Activated CD4-positive, alpha-beta T cell treated with anti-CD3 and anti-CD28 coated beads, Interleukin-2, Interleukin-6, amounts not matched to agents 100 ng/mL and 50 ng/mL, durations not matched to agents 16 hours and 8 hours (primary cell): Measurements from ENCODE around the gene TMEM134.
"Not testable (repeated sequence)": the region's sequence is repeated elsewhere in the genome, so short reads cannot be mapped to it uniquely, and the experiment has no call there.

Source experiments
- DNase-seq: peaks from one replicate; pipeline ENCODE4 v3.0.0-alpha.2; 2020

Gene TMEM134, protein sequence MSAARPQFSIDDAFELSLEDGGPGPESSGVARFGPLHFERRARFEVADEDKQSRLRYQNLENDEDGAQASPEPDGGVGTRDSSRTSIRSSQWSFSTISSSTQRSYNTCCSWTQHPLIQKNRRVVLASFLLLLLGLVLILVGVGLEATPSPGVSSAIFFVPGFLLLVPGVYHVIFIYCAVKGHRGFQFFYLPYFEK

DNA sequence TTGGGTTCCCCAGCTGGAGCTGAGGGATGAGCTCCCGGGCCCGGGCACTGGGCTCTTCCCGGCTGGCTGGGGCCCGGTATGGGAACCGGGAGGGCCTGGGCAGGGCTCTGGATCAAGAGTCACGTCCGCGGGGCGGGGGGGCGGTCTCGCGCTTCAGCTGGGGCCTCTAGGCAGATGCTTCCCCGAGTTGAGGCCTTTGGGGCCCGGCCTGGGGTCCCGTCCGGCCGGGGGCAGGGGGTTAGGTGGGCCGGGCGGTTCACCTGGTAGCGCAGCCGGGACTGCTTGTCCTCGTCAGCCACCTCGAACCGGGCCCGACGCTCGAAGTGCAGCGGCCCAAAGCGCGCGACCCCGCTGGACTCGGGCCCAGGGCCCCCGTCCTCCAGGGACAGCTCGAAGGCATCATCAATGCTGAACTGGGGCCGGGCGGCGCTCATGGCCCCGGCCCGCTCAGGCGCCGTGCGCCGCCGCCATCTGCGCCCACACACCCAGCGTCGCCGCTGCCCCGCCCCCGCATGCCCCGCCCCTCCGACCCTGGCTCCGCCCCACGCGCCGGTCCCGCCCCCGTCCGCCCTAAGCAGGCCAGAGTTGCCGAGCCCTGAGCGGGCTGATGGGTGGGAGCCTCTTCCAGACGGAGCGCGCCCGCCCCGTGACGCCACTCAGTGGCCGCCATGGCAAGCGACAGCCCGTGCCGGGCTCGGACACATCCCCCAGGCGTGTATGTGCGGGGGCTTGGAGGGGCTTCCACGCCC lies at the start of gene TMEM134:
Gene TMEM134, minus strand, starts transcription at position 493 of the 749 bp plus-strand sequence. Its CDS starts 59 bp downstream, at position 434.
- DNase-seq: peak; percentile 96

DNA sequence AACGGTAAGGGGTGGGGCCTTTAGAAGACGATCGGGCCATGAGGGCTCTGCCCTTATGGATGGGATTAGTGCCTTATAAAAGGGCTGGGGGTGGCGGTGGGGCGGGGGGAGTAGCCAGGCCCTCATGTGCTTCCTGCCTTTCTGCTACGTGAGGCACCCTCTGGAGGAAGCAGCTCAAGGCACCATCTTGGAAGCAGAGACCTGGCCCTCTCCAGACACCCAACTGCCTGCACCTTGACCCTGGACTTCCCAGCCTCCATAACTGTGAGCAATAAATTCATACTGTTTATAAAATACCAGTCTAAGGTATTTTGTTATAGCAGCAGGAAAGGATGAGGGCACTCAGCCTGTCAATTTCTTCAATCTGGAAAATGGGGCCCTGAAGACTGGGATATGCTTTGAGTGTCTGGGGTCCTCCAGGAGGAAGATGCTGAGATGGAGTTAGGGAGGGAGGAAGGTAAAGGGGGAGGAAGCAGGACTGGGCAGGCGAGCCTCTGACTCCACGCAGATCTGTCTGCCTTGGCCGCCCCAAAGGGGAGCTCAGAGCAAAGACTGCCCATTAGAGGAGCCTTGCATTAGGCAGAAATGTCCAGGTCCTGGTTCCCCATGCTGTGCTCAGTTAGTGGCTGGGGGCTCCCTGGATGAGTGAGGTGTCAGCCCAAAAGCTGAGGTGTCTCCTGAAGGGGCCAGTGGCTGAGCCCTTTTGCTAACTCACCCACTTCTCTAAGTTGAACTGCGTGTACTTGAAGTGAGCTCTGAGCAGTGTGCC lies 48.9 kb upstream of the TMEM134 start:
- DNase-seq: no peak

DNA sequence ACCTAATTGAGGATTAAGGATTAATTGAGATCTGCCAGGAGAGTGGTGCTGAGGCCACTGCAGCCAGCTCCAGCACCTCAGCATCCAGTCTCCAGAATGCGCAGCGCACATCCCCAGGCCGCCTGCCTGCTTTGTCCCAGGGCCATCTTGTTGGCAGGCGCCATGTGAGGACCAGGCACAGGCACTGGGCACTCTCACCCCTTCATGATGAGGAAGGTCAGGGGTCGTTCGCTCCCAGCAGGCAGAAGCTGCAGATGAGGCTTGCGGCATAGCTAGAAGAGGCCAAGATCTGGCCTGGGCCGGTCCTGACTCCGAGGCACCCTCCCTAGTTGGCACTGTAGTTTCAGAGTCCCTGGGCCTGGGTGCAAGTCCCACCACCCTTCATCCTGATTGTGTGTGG lies 47.8 kb upstream of the TMEM134 start:
- DNase-seq: no peak

DNA sequence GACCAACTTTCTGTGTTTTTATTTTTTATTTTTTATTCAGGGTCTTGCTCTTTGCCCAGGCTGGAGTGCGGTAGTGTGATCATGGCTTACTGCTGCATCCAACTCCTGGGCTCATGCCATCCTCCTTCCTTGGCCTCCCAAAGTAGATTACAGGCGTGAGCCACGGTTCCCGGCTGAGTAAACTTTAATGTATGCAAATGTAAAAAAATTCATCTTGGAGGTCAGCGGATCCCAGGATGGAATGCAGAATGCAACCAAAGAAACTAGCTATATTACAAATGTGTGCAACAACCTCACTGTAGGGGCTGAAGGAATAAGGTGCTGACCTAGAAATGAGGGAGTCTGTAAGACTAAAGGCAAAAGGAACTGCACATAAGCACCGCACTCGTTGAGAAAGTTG lies 45.1 kb upstream of the TMEM134 start:
- no peak for DNase-seq

DNA sequence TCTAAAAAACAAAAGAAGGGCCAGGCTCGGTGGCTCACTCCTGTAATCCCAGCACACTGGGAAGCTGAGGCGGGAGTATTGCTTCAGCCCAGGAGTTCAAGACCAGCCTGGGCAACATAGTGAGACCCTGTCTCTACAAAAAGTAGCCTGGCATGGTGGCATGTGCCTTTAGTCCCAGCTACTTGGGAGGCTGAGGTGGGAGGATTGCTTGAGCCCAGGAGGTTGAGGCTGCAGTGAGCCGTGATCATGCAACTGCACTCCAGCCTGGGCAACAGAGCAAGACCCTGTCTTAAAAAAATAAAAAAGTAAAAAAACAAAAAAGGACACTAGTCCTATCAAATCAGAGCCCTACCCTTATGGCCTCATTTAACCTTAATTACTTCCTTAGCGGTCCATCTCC lies 42.5 kb upstream of the TMEM134 start:
- DNase-seq: not testable (repeated sequence)

DNA sequence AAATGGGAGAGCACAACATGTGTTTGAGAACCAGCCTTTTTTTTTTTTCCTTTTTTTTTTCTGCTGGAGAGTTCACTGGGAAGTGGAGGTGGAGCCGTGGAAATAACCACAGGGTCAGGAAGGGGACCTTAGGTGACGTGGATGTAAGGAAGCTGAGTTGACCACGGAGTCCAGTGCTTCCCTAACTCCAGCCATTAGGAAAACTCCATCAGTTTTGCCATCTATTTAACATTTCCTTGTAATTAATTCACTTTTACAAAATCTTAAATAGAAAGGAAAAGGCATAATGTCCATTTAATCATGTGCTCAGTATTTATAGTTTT lies 40.9 kb upstream of the TMEM134 start:
- DNase-seq: no peak

DNA sequence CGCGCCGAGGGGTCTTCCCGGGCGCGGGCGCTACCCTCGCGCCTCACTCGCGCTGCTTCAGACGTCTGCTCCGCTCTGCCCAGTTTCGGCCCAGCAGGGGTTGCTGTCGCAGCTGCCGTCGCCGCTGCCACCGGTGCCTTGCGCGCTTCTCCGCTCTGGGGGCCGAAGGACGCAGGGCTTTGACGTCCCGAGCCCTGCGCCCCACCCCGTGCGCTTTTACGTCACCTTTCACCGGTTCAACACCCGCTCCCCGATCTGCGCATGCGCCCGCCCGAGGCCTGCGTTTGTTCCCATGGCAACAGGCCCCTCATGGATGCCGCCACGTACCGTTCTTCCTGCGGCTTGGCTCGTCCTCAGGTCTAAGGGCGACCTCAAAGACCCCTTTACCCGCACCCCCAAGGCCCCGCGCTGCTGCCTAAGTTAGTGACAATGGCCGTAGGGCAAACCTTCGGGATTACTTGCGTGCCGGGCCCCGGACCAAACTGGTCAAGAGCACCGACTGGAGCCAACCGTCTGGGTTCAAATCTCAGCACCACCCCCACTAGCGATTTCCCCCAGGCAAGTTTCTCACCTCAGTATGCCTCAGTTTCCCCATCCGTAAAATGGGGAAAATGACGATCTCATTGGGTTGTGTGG lies 39.6 kb upstream of the TMEM134 start:
- peak; percentile 99 for DNase-seq

DNA sequence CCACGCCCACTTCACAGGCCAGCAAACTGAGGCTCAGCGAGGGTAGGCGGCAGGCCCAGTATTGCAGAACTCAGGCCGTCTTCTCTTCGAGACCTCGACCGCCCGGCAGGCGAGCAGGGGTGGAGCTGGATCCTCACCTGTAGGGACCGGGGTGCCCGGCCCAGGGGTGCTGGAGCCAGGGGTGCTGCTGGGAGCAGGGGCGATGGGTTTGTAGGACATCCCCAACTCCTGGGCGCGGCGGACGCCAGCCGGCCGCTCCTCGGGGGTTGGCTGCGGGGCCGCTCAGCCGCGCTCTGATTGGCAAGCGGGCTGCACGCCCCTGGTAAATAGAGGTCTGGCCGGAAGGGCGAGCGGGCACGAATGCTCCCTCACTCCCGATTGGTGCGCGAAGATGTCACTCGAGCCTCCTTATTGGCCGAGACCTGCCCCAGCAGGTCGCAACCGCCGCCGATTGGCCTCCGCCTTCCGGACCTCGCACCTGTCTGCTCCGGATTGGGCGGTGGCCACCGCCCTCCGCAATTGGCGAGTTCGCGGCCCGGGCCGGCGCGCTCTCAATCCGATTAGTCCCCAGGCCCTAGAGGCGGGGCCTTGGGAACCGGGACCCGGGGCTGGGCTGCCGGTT lies 38.9 kb upstream of the TMEM134 start, which contains the start of gene CDK2AP2:
Gene CDK2AP2, minus strand, starts transcription at position 299 of the 622 bp plus-strand sequence. Its CDS starts 80 bp downstream, at position 219.
- peak; percentile 100 for DNase-seq

DNA sequence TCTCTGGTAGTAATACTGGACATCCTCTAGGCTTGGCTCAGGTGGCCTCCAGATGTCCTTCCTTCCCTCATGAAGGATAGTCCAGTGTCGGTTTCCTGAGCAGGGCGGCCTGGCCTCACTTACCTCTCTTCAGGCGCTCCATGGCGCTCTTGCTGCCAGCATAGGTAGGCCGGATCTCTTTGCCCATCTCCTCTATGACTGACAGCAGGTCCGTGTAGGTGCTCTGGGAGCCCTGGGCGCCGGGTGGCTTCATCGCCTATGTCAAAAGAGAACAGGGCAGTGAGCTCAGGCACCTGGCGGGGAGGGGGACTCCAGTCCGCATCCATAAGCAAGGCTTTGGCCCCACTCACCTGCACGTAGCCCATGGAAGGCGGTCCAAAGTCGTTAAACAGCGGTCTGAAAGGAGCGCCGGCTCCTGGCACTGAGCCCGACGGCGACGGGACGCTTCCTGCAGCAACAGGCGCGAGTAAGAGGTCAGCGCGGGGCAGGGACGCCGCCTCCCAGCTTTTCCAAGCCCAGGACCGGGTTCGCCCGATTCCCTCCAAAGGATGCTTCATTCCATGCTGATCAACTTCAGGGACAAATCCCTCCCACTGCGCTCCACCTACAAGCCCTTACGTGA lies 38.3 kb upstream of the TMEM134 start:
- DNase-seq: no peak

DNA sequence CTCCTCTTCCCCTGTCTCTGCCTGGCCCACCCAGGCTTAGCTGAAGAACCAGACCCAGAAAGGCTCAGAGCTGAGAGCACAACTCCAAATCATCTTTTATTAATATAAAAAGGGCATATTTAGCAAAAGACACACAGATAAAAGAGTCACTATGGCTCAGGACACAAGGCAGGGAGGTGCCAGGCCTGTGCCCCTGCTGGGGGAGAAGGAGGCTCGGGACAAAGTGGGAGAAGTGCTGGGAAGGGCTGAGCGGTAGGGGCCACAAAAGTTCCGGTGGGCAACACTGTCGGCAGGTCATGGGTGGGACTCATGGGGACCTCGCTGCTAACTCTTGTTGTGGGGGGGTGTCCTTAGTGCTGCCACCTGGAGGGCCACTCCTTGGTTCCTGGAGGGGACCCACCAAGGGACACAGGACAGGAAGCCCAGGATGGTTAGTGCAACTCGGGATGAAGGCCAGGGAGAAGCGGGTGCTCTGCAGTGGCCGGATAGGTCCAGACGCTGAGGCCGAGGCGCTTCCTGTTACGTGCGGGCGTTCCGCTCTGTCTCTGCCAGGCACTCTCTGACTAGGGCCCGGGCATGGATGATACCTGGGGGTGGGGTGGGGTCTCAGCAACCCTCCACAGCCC lies 37.5 kb upstream of the TMEM134 start:
- no peak for DNase-seq

DNA sequence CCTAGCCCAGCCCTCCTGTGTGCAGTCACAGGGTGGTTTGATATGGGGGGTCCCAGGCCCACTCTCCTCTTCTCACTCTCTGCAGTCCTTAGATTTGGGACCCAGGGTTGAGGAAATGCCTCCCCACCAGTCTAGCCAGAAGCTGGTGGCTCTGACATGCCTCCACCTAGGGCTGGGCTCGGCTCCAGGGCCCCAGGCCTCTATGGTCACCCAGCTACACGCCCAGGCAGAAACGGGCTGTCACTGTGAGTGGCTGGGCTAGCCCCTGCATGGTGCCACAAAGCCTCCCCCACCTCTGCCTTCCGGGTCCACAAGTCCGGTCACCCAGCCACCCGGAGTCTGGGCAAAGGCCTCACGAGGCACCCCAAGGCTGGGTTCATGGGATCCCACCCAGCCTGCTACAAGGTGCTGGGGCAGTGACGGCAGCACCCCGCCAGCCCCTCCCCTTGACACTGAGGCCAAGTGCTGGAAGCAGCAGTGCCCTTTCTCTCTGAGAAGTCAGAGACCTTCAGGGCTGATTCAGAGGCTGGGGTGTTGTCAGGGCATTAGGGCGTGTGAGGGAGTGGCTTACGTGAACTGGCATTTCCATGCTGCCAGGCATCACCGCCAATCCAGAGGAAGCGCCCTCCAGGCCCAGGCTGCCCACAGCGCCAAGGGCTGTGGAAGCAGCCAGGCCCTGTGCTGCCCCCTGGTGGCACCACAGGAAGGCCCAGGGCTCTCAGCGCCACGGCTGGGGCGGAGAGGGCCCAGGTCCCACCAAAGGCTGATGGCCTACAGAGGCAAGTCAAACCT lies 36.8 kb upstream of the TMEM134 start:
- peak; percentile 95 for DNase-seq

DNA sequence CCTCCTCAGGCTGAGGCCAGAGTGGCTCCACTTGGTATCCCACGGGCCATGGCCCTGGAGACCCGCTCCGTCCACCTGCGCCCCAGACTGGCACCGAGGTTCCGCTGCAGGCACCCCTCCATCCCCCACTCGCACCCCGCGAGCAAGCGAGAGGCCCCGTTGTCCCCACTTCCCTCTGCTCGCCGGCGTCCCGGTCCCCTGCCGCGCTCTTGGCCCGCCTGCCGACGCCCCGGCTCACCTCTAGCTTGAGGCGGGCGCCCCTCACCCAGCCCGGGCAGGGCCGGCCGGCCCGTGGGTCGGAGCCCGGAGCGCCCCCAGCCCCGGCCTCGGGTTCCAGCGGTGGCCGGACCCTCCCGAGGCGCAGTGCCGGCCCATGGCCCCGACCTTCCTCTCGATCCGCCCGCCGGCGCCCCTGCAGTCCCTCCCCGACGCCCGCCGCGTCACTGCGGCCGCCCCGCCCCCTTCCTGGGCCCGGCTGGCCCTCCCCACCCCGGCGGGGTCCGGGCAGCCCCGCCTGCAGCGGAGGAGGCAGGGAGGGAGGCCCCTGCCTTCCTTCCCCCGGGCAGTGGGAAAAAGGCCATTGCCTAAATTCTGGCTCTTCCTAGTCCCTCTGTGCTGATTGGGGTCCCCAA lies 36.0 kb upstream of the TMEM134 start, which contains the start of gene PITPNM1:
Gene PITPNM1, minus strand, starts transcription at position 414 of the 632 bp plus-strand sequence. CDS start 1,183 bp downstream, outside the sequence.
- peak; percentile 88 for DNase-seq

DNA sequence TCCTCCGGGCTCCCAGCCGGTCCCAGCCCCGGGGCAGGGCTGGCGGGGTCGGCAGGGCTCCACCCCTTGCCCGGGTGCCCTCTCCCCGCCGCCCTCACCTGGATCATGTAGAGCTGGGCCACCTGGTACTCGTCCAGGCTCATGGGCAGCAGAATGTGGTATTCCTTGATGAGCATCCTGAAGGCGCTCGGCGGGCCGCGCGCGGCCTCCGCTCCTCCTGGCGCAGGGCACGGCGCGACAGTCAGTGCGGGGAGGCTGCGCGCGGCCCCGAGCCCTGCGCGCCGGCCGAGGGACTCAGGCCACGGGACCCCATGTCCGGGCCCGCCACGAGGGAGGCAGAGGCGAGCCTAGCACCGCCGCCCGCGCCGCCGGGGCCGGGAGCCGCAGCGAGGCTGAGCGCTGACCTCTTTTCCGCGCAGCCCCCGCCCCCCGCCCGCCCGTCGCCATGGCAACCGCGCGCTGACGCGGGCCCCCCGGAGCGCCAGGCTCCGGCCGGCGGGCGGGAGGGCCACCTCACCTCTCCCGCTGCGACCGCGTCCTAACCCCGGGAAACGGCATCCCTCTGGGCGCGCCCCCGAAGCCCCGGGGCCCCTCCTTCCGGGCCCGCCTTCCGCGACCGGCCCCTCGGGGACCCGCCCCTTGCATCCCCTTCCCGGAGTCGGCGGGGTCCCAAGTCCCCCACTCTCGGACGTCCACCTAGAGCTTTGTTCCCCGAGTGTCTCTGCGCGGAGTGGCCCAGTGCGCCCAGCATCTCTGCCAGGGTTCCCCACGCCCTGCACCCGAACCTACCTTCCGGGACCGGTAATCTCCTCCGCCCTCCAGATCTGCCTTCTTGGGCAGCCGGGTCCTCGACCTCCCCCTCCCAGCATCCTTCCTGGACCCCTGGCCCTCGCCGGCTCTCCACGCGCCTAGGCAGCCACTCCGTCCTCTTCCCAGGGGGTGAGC lies 35.2 kb upstream of the TMEM134 start:
- peak; percentile 35 for DNase-seq

DNA sequence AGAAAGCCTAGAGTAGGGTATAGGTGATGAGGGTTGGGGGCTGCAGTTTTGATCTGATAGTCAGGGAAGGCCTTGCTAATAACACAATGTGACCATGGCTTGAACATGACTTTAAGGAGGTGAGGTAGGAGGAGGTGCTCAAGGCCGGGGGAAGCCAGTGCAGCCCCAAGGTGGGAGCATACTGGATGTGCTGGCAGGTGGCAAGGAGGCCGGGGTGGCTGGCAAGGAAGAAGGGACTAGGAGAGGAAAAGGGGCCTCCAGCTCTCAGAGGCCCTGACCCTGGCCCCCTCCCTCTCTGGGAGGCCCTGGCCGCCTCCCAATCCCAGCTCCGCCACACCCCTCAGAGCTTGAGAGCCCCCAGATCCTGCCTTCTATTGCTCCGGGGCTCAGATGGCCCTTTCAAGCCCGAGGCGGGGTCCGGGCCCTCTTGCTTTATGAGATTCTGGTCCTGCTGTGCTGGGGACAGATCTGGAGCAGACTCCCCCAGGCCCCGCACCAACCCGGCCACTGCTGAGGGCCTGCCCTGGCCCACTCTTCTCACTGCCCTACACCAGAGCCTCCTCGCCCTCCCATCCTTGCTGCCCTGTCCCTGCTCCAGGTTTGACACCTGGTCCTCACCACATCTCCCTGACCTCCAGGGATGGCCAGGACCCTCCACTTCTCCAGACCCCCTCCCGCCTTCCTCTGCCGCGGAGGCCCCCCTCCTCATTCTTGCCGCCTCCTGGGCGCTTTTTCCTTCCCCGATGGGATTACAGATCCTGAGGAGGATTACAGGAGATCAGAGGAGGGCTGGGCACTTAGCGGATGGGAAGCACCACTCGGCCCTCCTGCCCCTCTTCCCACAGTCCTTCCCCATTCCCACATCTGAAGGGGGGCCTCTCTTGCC lies 34.3 kb upstream of the TMEM134 start:
- no peak for DNase-seq

DNA sequence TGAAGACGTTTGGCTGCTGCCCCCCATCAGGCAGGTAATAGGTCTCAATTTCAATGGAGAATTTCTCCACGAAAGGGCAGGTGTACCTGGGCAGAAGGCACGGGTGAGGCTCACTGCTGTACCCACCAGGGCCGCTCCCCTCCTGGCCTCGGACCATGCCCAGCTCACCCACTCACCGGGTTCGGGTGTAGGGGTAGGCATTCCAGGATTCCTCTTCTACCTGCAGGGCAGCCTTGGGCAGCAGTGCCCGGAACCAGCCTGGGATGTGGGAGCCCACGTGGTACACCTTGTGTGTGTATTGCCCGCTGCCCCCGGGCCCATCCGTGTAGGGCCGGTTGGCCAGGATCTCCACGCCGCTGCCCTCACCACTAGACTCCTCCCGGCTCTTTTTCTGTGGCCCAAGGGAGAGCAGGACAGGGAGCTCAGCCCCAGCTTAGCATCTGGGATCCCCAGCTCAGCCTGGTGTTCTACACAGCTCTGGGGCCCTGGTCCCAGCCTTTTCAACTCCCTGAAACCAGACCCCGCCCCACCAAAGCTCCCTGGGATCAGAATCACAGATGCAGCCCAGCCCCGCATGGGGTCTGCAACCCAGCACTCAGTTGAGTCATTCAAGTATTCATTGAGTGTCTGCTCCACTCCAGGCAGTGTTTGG lies 33.4 kb upstream of the TMEM134 start:
- no peak for DNase-seq

DNA sequence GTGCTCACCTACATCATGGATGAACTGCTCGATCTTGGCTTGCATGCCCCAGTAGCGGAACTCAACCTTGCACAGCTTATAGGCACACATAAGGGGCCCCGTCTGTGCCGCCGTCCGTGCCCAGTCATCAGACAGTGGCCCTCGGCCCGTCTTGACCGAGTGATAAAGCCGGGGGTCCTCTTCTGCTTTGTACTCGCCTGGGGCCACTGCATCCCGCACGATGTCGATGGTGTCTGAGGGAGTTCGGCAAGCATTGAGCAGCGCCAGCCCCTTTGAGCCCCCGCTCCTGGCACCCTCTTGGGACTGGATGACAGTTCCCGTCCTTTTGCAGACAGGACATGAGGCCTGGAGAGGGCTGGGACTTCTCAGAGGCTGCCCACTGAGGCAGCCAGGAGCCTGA lies 32.8 kb upstream of the TMEM134 start:
- DNase-seq: no peak
